AG10803 (cell line): Measurements from ENCODE around the gene VWA2.

Experiments
- DNase-seq: peaks from one replicate; pipeline ENCODE4 v3.0.0; 2010; ENCODE audit warnings: low read depth
- H3K4me3 ChIP-seq: 2 replicates; pipeline ENCODE4 v1.5.1; 2011; ENCODE audit warnings: mild to moderate bottlenecking, low read length, control low read depth
- CTCF ChIP-seq: conservative IDR thresholded peaks from 2 replicates; pipeline ENCODE4 v1.5.1; 2011; ENCODE audit warnings: mild to moderate bottlenecking, low read length, control low read depth, inconsistent platforms

The VWA2 gene

GRCh38 chr10:114232561-114233176, 6.4 kb upstream of the VWA2 start:
- TF ChIP-seq CTCF: no peak
- no peak for DNase-seq
- no peak overlapping the region for H3K4me3 ChIP-seq

- H3K4me3 ChIP-seq: no peak overlapping the region
- no peak for TF ChIP-seq CTCF
Observed at GRCh38 chr10:114233482-114233881, 5.6 kb upstream of the VWA2 start.

GRCh38 chr10:114234132-114234531, 4.9 kb upstream of the VWA2 start:
- no peak for TF ChIP-seq CTCF
- DNase-seq: no peak
- H3K4me3 ChIP-seq: no peak overlapping the region

More at GRCh38 chr10:114233482-114233881, 5.6 kb upstream of the VWA2 start:
- no peak for DNase-seq

- no peak for DNase-seq
- no peak overlapping the region for H3K4me3 ChIP-seq
- TF ChIP-seq CTCF: no peak
Observed at GRCh38 chr10:114239994-114240345, 916 bp downstream of the VWA2 start.

GRCh38 chr10:114242235-114242634, 3.2 kb downstream of the VWA2 start:
- no peak for TF ChIP-seq CTCF
- H3K4me3 ChIP-seq: no peak overlapping the region
- no peak for DNase-seq

- no peak overlapping the region for H3K4me3 ChIP-seq
- no peak for DNase-seq
- TF ChIP-seq CTCF: no peak
Observed at GRCh38 chr10:114243661-114244060, 4.6 kb downstream of the VWA2 start.

GRCh38 chr10:114244126-114244525, 5.1 kb downstream of the VWA2 start:
- DNase-seq: no peak
- no peak for TF ChIP-seq CTCF
- no peak overlapping the region for H3K4me3 ChIP-seq
